ENCODE results near the gene POLR2L. TPM values are rescaled to one million over a fixed set of nuclear protein-coding genes. Genes with fewer than 3 reads are reported as not detected.

The POLR2L gene
- total and polyA plus RNA-seq, 2 donors (not counting 1 experiment from before 2014, with no cell fraction given): 44.4 to 80.8 TPM

DNA sequence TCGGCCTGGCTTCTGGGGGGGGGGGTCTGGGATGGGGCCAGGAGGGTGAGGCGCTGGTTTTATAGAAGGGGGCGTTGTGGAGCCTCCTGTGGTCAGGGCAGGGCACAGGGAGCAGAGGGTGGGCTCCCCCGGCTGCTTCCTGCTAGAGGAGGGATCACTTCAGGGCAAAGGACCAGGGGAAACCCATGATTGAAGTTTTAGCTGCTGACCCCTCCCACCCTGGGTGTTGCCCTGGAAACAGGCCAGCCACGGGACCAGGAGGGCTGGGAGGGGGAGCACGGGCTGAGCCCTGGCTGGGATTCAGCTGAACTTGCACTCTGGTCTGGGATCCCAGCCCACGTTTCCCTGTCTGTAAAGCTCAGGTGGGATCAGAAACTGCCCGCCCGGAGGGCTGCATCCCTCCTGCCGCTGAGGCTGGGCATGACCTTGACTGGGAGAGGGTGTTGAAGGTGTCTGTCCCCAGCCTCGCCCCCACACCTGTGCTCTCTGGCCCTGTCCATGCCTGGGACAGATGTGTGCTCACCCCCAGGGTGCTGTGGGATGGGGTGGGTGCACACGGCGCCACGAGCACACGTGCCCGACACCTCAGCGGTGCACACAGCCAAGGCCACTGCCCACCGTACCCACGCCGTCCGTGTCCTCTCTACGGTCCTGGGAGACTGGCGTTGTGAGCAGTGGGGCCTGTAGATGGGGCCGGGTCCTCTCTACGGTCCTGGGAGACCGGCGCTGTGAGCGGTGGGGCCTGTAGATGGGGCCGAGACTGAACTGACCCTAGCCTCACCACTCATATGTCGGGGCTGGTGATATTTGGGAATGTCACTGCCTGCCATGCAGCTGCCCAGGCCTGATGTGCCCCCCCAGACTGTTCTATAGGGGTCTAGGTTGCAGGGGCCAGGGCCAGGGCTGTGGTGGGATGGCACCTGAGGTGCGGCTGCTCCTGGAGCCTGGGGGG lies 2.6 kb upstream of the POLR2L start:
- ATAC-seq (ENCODE audit: low read depth) (no peak), DNase-seq (peak; percentile 63)
- ChIA-PET CTCF (no interaction called here), POLR2A (interaction anchor here (0.8 to 2.6 kb wide), 2 partner anchors 26 to 36 kb away, joined by 3 to 13 read pairs; partner anchors contain the start of genes PNPLA2 and RPLP2)
- H3K27me3 Mint-ChIP-seq: no peaks in the 10 kb centered on the region
- Histone ChIP-seq H3K4me3 (ENCODE audit: control extremely low read depth in 1 of 5, extremely low read depth in 1 of 5, insufficient read depth in 1 of 5, low read depth in 2 of 5, low read length in 4 of 5) (no peak overlapping the region), H3K27ac (ENCODE audit: low read length in 2 of 2) (no peak overlapping the region), H3K9me3 (ENCODE audit: control extremely low read depth in 1 of 3, control insufficient read depth in 2 of 3, insufficient read depth in 1 of 3, low read length in 2 of 3) (no peaks in the 10 kb centered on the region), H3K4me2 (replicated peaks; ENCODE audit: low read depth, low read length, poor library complexity, severe bottlenecking) (peak overlapping the region; percentile 88), H2AFZ (ENCODE audit: insufficient read depth, low read depth, low read length, poor library complexity, severe bottlenecking) (no peak overlapping the region), H3K27me3 (replicated peaks in 1 of 4; ENCODE audit: control extremely low read depth in 1 of 4, control insufficient read depth in 3 of 4, insufficient read depth in 4 of 4, low read length in 3 of 4) (peaks cover 0 to 48% (median 11%) of the 10 kb centered on the region in 4 experiments), H3K79me2 (ENCODE audit: control insufficient read depth, insufficient read depth, low read length) (peaks cover 20% of the 10 kb centered on the region), H3K9ac (ENCODE audit: low read length) (no peak overlapping the region), H3K4me1 (ENCODE audit: control insufficient read depth in 2 of 2, insufficient read depth in 2 of 2, low read length in 2 of 2) (peaks cover 37 to 52% of the 10 kb centered on the region in 2 donors), H3K36me3 (replicated peaks in 1 of 2; ENCODE audit: control extremely low read depth in 1 of 2, control insufficient read depth in 1 of 2, extremely low read depth in 1 of 2, insufficient read depth in 2 of 2, low read length in 1 of 2) (peaks cover 0 to 3% of the 10 kb centered on the region in 2 experiments), H4K20me1 (ENCODE audit: control insufficient read depth, insufficient read depth, low read length, poor library complexity, severe bottlenecking) (peaks cover 31% of the 10 kb centered on the region)
- peak overlapping the region; percentile 16 for H3K4me3 Mint-ChIP-seq
- 47% methylated on average over 28 of the region's 31 CpGs for WGBS (ENCODE audit: insufficient coverage)
- no peak for TF ChIP-seq EZH2 (IDR thresholded peaks at IDR 0.05; ENCODE audit: borderline replicate concordance, insufficient read depth, low read depth, low read length, poor library complexity, severe bottlenecking)
- H3K9me3 Mint-ChIP-seq (ENCODE audit: insufficient read depth): no peaks in the 10 kb centered on the region
- H3K4me1 Mint-ChIP-seq: peaks cover 32% of the 10 kb centered on the region
- intact Hi-C loops (cut with micrococcal nuclease): loop anchor here (5.0 kb wide), 1 partner anchor 1007 kb away; the partner anchor contains the start of gene LSP1
- peak overlapping the region; percentile 26 for H3K27ac Mint-ChIP-seq

DNA sequence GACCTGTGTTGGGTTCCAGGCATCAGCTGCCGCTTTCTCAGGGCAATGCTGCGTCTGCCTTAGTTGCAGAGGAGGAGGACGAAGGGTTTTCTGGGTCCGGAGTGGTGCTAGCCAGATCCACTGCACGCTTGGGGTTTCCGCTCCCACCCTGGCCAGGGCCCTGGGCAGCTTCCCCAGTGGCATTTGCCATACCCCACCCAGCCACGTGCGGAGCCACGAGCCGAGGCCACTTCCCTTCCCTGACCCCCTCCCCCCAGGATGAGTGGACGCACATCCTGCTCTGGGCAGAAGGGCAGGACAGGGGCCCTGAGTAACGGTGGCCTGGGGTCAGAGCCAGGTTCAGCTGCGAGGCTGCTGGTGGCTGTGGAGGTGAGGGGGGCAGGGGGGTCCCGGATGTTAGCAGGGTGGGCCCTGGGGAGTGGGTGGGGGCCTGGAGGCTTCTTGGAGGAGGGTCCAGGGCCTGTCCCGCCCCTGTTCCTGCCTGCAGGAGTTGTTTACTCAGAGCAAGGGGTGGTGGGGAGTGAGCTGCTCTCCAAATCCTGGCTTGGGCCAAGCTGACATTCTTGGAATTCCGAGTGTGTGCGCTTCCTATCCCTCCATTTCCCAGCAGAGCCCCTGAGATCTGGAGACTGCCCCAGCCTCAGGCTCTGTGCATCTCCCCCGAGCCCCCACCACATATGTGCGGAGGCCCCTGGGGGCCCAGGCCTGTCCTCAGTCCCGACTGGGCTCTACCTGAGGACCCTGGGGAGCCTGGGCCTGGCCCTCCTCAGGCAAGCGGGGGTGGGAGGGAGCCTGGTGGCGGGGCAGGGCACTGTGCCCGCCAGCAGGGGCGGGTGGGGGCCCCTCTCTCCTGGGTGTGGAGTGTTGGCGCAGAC lies 1.7 kb upstream of the POLR2L start:
- Histone ChIP-seq H3K9me3 (ENCODE audit: control extremely low read depth in 1 of 3, control insufficient read depth in 2 of 3, insufficient read depth in 1 of 3, low read length in 2 of 3) (no peaks in the 10 kb centered on the region), H3K4me1 (ENCODE audit: control insufficient read depth in 2 of 2, insufficient read depth in 2 of 2, low read length in 2 of 2) (peaks cover 35 to 49% of the 10 kb centered on the region in 2 donors), H3K9ac (ENCODE audit: low read length) (peak overlapping the region; percentile 85), H3K27ac (ENCODE audit: low read length in 2 of 2) (no peak overlapping the region), H2AFZ (ENCODE audit: insufficient read depth, low read depth, low read length, poor library complexity, severe bottlenecking) (no peak overlapping the region), H3K4me2 (replicated peaks; ENCODE audit: low read depth, low read length, poor library complexity, severe bottlenecking) (peak overlapping the region; percentile 88), H3K79me2 (ENCODE audit: control insufficient read depth, insufficient read depth, low read length) (peaks cover 20% of the 10 kb centered on the region), H3K27me3 (replicated peaks in 1 of 4; ENCODE audit: control extremely low read depth in 1 of 4, control insufficient read depth in 3 of 4, insufficient read depth in 4 of 4, low read length in 3 of 4) (peaks cover 0 to 45% (median 11%) of the 10 kb centered on the region in 4 experiments), H4K20me1 (ENCODE audit: control insufficient read depth, insufficient read depth, low read length, poor library complexity, severe bottlenecking) (peaks cover 36% of the 10 kb centered on the region), H3K4me3 (ENCODE audit: control extremely low read depth in 1 of 5, extremely low read depth in 1 of 5, insufficient read depth in 1 of 5, low read depth in 2 of 5, low read length in 4 of 5) (peak overlapping the region in 1 of 5 experiments; percentile 72), H3K36me3 (replicated peaks in 1 of 2; ENCODE audit: control extremely low read depth in 1 of 2, control insufficient read depth in 1 of 2, extremely low read depth in 1 of 2, insufficient read depth in 2 of 2, low read length in 1 of 2) (peaks cover 0 to 10% of the 10 kb centered on the region in 2 experiments)
- Mint-ChIP-seq H3K9me3 (ENCODE audit: insufficient read depth) (no peaks in the 10 kb centered on the region), H3K27ac (peak overlapping the region; percentile 53), H3K27me3 (no peaks in the 10 kb centered on the region), H3K4me3 (peak overlapping the region; percentile 83), H3K4me1 (peaks cover 32% of the 10 kb centered on the region)
- intact Hi-C loops (cut with micrococcal nuclease): loop anchor here (2.0 to 5.0 kb wide), 2 partner anchors 67 to 1008 kb away; partner anchors contain the start of genes CHID1 and LSP1
- CTCF ChIA-PET: interaction anchor here (1.1 to 1.6 kb wide), 3 partner anchors 11 to 45 kb away, joined by 3 to 6 read pairs (median 3); partner anchors contain the start of gene CD151
- 15% methylated on average over 17 of the region's 25 CpGs for WGBS (ENCODE audit: insufficient coverage)
- POLR2A ChIA-PET: interaction anchor here (0.6 to 5.2 kb wide), 9 partner anchors 9 to 434 kb away, joined by 3 to 29 read pairs (median 6); partner anchors contain the start of genes CD151, CRACR2B, PNPLA2 and RPLP2
- TF ChIP-seq, protein P1, sequence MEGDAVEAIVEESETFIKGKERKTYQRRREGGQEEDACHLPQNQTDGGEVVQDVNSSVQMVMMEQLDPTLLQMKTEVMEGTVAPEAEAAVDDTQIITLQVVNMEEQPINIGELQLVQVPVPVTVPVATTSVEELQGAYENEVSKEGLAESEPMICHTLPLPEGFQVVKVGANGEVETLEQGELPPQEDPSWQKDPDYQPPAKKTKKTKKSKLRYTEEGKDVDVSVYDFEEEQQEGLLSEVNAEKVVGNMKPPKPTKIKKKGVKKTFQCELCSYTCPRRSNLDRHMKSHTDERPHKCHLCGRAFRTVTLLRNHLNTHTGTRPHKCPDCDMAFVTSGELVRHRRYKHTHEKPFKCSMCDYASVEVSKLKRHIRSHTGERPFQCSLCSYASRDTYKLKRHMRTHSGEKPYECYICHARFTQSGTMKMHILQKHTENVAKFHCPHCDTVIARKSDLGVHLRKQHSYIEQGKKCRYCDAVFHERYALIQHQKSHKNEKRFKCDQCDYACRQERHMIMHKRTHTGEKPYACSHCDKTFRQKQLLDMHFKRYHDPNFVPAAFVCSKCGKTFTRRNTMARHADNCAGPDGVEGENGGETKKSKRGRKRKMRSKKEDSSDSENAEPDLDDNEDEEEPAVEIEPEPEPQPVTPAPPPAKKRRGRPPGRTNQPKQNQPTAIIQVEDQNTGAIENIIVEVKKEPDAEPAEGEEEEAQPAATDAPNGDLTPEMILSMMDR (IDR thresholded peaks at IDR 0.05): no peak
- TF ChIP-seq EZH2 (IDR thresholded peaks at IDR 0.05; ENCODE audit: borderline replicate concordance, insufficient read depth, low read depth, low read length, poor library complexity, severe bottlenecking): no peak
- ATAC-seq (ENCODE audit: low read depth) (no peak), DNase-seq (peak; percentile 39)
